Activated T-cell treated with anti-CD3 and anti-CD28 coated beads, Interleukin-2, amount 50 U/mL, for 24 hours (primary cell): ENCODE data around the gene FGF7.
"Not testable (repeated sequence)": the region's sequence is repeated elsewhere in the genome, so short reads cannot be mapped to it uniquely, and the experiment has no call there.

Experiments used
- DNase-seq: peaks from one replicate; pipeline ENCODE4 v3.0.0-alpha.2; 2020
- H3K27ac Mint-ChIP-seq: 2 replicates; pipeline ENCODE4 v1.8.0; 2020; ENCODE audit warnings: mild to moderate bottlenecking, mixed read lengths
- H3K27me3 Mint-ChIP-seq: 2 replicates; pipeline ENCODE4 v1.8.0; 2020; ENCODE audit warnings: mixed read lengths
- H3K36me3 Mint-ChIP-seq: 2 replicates; pipeline ENCODE4 v1.8.0; 2020; ENCODE audit warnings: low read depth, mixed read lengths
- H3K4me1 Mint-ChIP-seq: 2 replicates; pipeline ENCODE4 v1.8.0; 2020; ENCODE audit warnings: low read depth, mixed read lengths
- H3K4me3 Mint-ChIP-seq: 2 replicates; pipeline ENCODE4 v1.8.0; 2020; ENCODE audit warnings: mild to moderate bottlenecking, moderate library complexity, mixed read lengths
- H3K9me3 Mint-ChIP-seq: 2 replicates; pipeline ENCODE4 v1.8.0; 2020; ENCODE audit warnings: mixed read lengths

The FGF7 gene

DNA sequence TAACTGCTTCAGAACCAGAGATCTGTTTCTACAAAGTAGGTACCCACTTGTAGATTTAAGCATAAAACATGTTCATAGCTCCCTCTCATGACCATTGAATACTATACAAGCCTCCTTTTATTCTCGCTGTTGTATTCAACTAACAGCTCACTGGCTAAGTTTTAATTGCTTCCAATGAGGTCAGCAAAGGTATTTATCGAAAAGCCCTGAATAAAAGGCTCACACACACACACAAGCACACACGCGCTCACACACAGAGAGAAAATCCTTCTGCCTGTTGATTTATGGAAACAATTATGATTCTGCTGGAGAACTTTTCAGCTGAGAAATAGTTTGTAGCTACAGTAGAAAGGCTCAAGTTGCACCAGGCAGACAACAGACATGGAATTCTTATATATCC lies at the start of gene FGF7:
FGF7 (plus strand) TSS at position 222 of the 400 bp plus-strand sequence. CDS start 1,056 bp downstream, outside the sequence.
- Mint-ChIP-seq H3K4me3 (no peak within 1 kb of the TSS), H3K27ac (no peak within 1 kb of the TSS), H3K4me1 (peaks cover 3% of the 10 kb centered on the region), H3K9me3 (no peaks in the 10 kb centered on the region), H3K27me3 (no peaks in the 10 kb centered on the region), H3K36me3 (no peaks in the 10 kb centered on the region)
- DNase-seq = no peak

DNA sequence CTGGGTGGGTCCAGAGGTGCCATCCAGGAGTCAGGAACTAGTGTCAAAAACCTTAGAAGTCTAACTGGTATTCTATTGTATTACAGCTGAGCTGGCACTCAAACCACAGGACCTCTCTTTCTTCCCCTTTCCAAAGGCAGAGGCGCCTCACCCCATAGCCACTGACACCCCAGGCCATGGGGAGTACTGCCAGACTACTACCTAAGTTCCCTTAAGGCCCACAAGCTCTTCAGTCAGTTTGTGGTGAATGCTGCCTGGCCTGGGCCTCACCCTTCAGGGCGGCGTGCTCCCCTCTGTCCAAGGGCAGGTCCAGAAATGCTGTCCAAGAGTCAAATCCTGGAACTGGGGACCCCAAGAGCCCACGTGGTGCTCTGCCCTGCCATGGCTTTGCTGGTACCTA lies 43.0 kb upstream of the FGF7 start:
- Mint-ChIP-seq H3K27me3 (peaks cover 10% of the 10 kb centered on the region), H3K4me1 (no peaks in the 10 kb centered on the region), H3K4me3 (no peak overlapping the region), H3K9me3 (no peaks in the 10 kb centered on the region), H3K36me3 (no peaks in the 10 kb centered on the region), H3K27ac (no peak overlapping the region)
- DNase-seq = no peak

- H3K9me3 Mint-ChIP-seq = no peaks in the 10 kb centered on the region
- peaks cover 10% of the 10 kb centered on the region for H3K27me3 Mint-ChIP-seq
- H3K27ac Mint-ChIP-seq = no peak overlapping the region
- no peaks in the 10 kb centered on the region for H3K36me3 Mint-ChIP-seq
- H3K4me1 Mint-ChIP-seq = no peaks in the 10 kb centered on the region
- no peak for DNase-seq
- no peak overlapping the region for H3K4me3 Mint-ChIP-seq
Observed at GRCh38 chr15:49380912-49381311, 42.1 kb upstream of the FGF7 start.

DNA sequence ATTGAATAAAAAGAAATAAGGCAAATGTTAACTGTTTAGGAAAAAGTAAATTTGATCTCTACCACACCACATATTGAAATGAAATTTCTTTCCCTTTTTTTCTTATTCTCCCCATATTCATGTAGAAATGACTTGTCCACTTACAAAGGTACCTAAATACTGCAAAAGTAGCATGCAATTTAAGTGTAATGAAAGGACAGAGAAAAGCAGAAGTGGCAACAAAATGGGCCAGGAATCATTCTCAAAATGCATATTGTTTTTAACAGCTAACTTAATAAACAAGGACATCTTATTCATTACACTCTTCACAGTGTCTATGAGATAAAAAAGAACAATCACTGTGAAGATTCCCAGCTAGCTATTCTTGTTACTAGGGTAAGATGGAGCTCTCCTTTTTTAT lies 40.6 kb upstream of the FGF7 start:
- Mint-ChIP-seq H3K9me3 (no peaks in the 10 kb centered on the region), H3K27me3 (peaks cover 10% of the 10 kb centered on the region), H3K27ac (no peak overlapping the region), H3K4me1 (no peaks in the 10 kb centered on the region), H3K4me3 (no peak overlapping the region), H3K36me3 (no peaks in the 10 kb centered on the region)
- DNase-seq = no peak

DNA sequence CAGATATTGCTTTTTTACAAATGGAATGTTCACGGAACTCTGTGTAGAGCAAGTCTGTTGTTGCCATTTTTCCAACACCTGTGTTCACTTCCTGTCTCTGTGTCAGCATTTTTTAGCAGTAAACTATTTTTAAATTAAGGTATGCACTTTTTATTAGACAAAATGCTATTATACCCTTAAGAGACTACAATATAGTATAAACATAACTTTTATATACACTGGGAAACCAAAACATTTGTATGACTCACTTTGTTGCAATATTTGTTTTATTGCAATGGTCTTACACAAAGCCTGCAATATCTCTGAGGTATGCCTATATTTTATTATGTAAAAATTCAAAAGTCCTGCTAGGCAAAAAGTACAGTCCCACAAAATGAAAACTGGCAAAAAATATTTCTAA lies 39.8 kb upstream of the FGF7 start:
- H3K36me3 Mint-ChIP-seq = no peaks in the 10 kb centered on the region
- peaks cover 10% of the 10 kb centered on the region for H3K27me3 Mint-ChIP-seq
- H3K4me3 Mint-ChIP-seq = no peak overlapping the region
- no peak overlapping the region for H3K27ac Mint-ChIP-seq
- no peaks in the 10 kb centered on the region for H3K9me3 Mint-ChIP-seq
- DNase-seq = no peak
- no peaks in the 10 kb centered on the region for H3K4me1 Mint-ChIP-seq

- Mint-ChIP-seq H3K27me3 (peaks cover 2% of the 10 kb centered on the region), H3K4me3 (no peak overlapping the region), H3K9me3 (no peaks in the 10 kb centered on the region), H3K36me3 (no peaks in the 10 kb centered on the region), H3K27ac (no peak overlapping the region), H3K4me1 (no peaks in the 10 kb centered on the region)
- no peak for DNase-seq
Observed at GRCh38 chr15:49387471-49387870, 35.6 kb upstream of the FGF7 start.

- H3K27me3 Mint-ChIP-seq, H3K27ac Mint-ChIP-seq, H3K4me3 Mint-ChIP-seq, H3K4me1 Mint-ChIP-seq, DNase-seq, H3K9me3 Mint-ChIP-seq, H3K36me3 Mint-ChIP-seq: not testable (repeated sequence)
Observed at GRCh38 chr15:49402515-49403296, 20.3 kb upstream of the FGF7 start.

- no peak for DNase-seq
- Mint-ChIP-seq H3K4me3 (no peak overlapping the region), H3K27me3 (peaks cover 11% of the 10 kb centered on the region), H3K27ac (no peak overlapping the region), H3K36me3 (no peaks in the 10 kb centered on the region), H3K9me3 (peaks cover 2% of the 10 kb centered on the region), H3K4me1 (no peaks in the 10 kb centered on the region)
Observed at GRCh38 chr15:49406352-49407118, 16.5 kb upstream of the FGF7 start.

GRCh38 chr15:49410641-49411040 lies 12.4 kb upstream of the FGF7 start:
- H3K36me3 Mint-ChIP-seq = no peaks in the 10 kb centered on the region
- no peaks in the 10 kb centered on the region for H3K4me1 Mint-ChIP-seq
- H3K9me3 Mint-ChIP-seq = no peaks in the 10 kb centered on the region
- H3K27me3 Mint-ChIP-seq = peaks cover 21% of the 10 kb centered on the region
- no peak overlapping the region for H3K4me3 Mint-ChIP-seq
- DNase-seq = no peak
- no peak overlapping the region for H3K27ac Mint-ChIP-seq

GRCh38 chr15:49412797-49413196 lies 10.2 kb upstream of the FGF7 start:
- H3K36me3 Mint-ChIP-seq = no peaks in the 10 kb centered on the region
- H3K4me1 Mint-ChIP-seq = no peaks in the 10 kb centered on the region
- peaks cover 28% of the 10 kb centered on the region for H3K27me3 Mint-ChIP-seq
- DNase-seq = no peak
- no peak overlapping the region for H3K4me3 Mint-ChIP-seq
- no peak overlapping the region for H3K27ac Mint-ChIP-seq
- no peaks in the 10 kb centered on the region for H3K9me3 Mint-ChIP-seq

- H3K4me1 Mint-ChIP-seq = no peaks in the 10 kb centered on the region
- H3K36me3 Mint-ChIP-seq = no peaks in the 10 kb centered on the region
- H3K27me3 Mint-ChIP-seq = peaks cover 24% of the 10 kb centered on the region
- H3K4me3 Mint-ChIP-seq = no peak overlapping the region
- DNase-seq = no peak
- H3K27ac Mint-ChIP-seq = no peak overlapping the region
- no peaks in the 10 kb centered on the region for H3K9me3 Mint-ChIP-seq
Observed at GRCh38 chr15:49415149-49415548, 7.9 kb upstream of the FGF7 start.

DNA sequence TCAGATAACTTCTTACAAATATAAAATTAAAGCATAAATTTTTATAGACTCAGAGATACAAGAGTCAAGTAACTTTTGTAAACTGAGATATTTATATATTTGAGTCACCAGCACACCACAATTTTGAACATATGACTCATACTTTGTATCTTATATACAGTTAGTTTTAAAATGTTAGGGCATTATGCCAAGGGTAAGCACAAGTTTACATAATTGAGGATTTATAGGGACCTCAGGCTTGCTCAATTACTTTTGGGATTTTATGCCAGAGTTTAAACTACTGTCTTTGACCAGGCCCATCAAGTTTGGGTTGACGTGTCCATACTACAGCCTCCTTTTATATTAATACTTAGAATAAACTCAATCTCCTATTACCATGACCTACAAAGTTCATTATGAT lies 7.4 kb upstream of the FGF7 start:
- Mint-ChIP-seq H3K27me3 (peaks cover 22% of the 10 kb centered on the region), H3K9me3 (no peaks in the 10 kb centered on the region), H3K27ac (no peak overlapping the region), H3K4me3 (no peak overlapping the region), H3K36me3 (no peaks in the 10 kb centered on the region), H3K4me1 (no peaks in the 10 kb centered on the region)
- no peak for DNase-seq

DNA sequence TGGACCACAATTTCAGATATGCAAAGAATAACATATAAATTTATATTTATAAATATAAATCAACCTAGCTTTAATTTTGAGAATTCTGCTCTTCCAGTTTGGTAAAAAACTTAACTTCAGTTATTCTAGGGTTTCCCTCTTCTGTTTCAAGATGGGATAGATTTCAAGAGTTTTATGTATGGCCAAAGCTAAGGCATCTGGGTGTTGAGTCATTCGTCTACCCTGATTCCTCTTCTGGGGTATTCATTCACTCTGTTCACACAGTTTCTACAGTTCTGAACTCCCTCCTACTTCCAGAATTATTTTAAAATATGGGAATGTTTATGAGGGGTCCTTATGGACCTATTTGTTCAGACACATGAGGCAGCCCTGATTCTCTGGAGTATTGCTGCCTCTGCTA lies 4.2 kb upstream of the FGF7 start:
- Mint-ChIP-seq H3K4me1 (peaks cover 3% of the 10 kb centered on the region), H3K9me3 (no peaks in the 10 kb centered on the region), H3K27me3 (peaks cover 15% of the 10 kb centered on the region), H3K4me3 (no peak overlapping the region), H3K36me3 (no peaks in the 10 kb centered on the region), H3K27ac (no peak overlapping the region)
- no peak for DNase-seq

DNA sequence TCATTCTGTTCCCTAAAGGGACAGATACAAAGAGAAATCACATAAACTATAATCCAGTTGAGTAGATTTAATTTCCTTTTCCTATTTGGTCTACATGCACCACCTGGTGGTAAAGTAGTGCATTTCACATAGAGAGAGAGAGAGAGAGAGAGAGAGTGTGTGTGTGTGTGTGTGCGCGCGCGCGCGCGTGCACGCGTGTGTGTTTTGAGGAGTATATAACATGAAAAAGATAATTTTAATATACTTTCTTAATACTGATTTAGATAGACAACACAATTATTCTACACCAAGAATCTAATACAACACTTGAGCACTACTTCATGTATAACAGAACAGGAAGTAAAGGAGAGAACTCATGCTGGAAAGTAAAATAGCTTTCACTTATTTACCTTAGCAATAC lies 1.1 kb upstream of the FGF7 start:
- Mint-ChIP-seq H3K27ac (no peak overlapping the region), H3K27me3 (no peaks in the 10 kb centered on the region), H3K9me3 (no peaks in the 10 kb centered on the region), H3K4me1 (peaks cover 3% of the 10 kb centered on the region), H3K36me3 (no peaks in the 10 kb centered on the region), H3K4me3 (no peak overlapping the region)
- peak; percentile 32 for DNase-seq

GRCh38 chr15:49423901-49424550 lies 984 bp downstream of the FGF7 start:
- no peak overlapping the region for H3K4me3 Mint-ChIP-seq
- H3K4me1 Mint-ChIP-seq = peaks cover 3% of the 10 kb centered on the region
- no peak overlapping the region for H3K27ac Mint-ChIP-seq
- no peaks in the 10 kb centered on the region for H3K36me3 Mint-ChIP-seq
- H3K9me3 Mint-ChIP-seq = no peaks in the 10 kb centered on the region
- no peak for DNase-seq
- no peaks in the 10 kb centered on the region for H3K27me3 Mint-ChIP-seq
